ENCODE measurements around the gene TNPO3. TPM values are rescaled to one million over a fixed set of nuclear protein-coding genes. Genes with fewer than 3 reads are reported as not detected.

The TNPO3 gene
- 45.9 TPM for total RNA-seq

- Histone ChIP-seq H3K36me3 (ENCODE audit: control insufficient read depth in 3 of 3, insufficient read depth in 3 of 3, low read length in 3 of 3) (peaks cover 0 to 4% (median 3%) of the 10 kb centered on the region in 3 donors), H3K4me3 (ENCODE audit: low read length in 3 of 3) (peak within 1 kb of the TSS; percentile 99 to 100 (median 100)), H3K4me1 (ENCODE audit: control insufficient read depth in 3 of 3, insufficient read depth in 3 of 3, low read length in 3 of 3) (peaks cover 19 to 24% (median 21%) of the 10 kb centered on the region in 3 donors), H3K9me3 (ENCODE audit: control insufficient read depth in 3 of 3, low read length in 3 of 3) (no peaks in the 10 kb centered on the region), H3K27ac (ENCODE audit: low read depth, low read length) (peak within 1 kb of the TSS; percentile 99), H3K9ac (ENCODE audit: low read depth in 1 of 3, low read length in 3 of 3) (peak within 1 kb of the TSS; percentile 98 to 99 (median 99)), H3K27me3 (ENCODE audit: control insufficient read depth in 3 of 3, insufficient read depth in 3 of 3, low read length in 3 of 3) (no peaks in the 10 kb centered on the region)
Observed at GRCh38 chr7:129054438-129055293, at the start of gene TNPO3. TSS of gene TNPO3 (minus strand) at chr7:129055111. CDS start at chr7:129054770, 341 bp downstream.

GRCh38 chr7:129103561-129104324 lies 48.8 kb upstream of the TNPO3 start:
- H3K9me3 ChIP-seq (ENCODE audit: control insufficient read depth in 3 of 3, low read length in 3 of 3) = no peaks in the 10 kb centered on the region
- peaks cover 15 to 18% (median 16%) of the 10 kb centered on the region in 3 donors for H3K4me1 ChIP-seq (ENCODE audit: control insufficient read depth in 3 of 3, insufficient read depth in 3 of 3, low read length in 3 of 3)
- H3K4me3 ChIP-seq (ENCODE audit: low read length in 3 of 3) = no peak overlapping the region
- H3K36me3 ChIP-seq (ENCODE audit: control insufficient read depth in 3 of 3, insufficient read depth in 3 of 3, low read length in 3 of 3) = no peaks in the 10 kb centered on the region
- no peaks in the 10 kb centered on the region for H3K27me3 ChIP-seq (ENCODE audit: control insufficient read depth in 3 of 3, insufficient read depth in 3 of 3, low read length in 3 of 3)
- no peak overlapping the region for H3K27ac ChIP-seq (ENCODE audit: low read depth, low read length)
- no peak overlapping the region for H3K9ac ChIP-seq (ENCODE audit: low read depth in 1 of 3, low read length in 3 of 3)

GRCh38 chr7:129101746-129102145 lies 46.8 kb upstream of the TNPO3 start:
- no peak overlapping the region for H3K4me3 ChIP-seq (ENCODE audit: low read length in 3 of 3)
- H3K9me3 ChIP-seq (ENCODE audit: control insufficient read depth in 3 of 3, low read length in 3 of 3) = no peaks in the 10 kb centered on the region
- H3K27ac ChIP-seq (ENCODE audit: low read depth, low read length) = no peak overlapping the region
- H3K27me3 ChIP-seq (ENCODE audit: control insufficient read depth in 3 of 3, insufficient read depth in 3 of 3, low read length in 3 of 3) = no peaks in the 10 kb centered on the region
- H3K36me3 ChIP-seq (ENCODE audit: control insufficient read depth in 3 of 3, insufficient read depth in 3 of 3, low read length in 3 of 3) = no peaks in the 10 kb centered on the region
- H3K4me1 ChIP-seq (ENCODE audit: control insufficient read depth in 3 of 3, insufficient read depth in 3 of 3, low read length in 3 of 3) = peaks cover 15 to 18% (median 16%) of the 10 kb centered on the region in 3 donors
- H3K9ac ChIP-seq (ENCODE audit: low read depth in 1 of 3, low read length in 3 of 3) = no peak overlapping the region

GRCh38 chr7:129100827-129101166 lies 45.9 kb upstream of the TNPO3 start:
- no peak overlapping the region for H3K4me3 ChIP-seq (ENCODE audit: low read length in 3 of 3)
- no peak overlapping the region for H3K9ac ChIP-seq (ENCODE audit: low read depth in 1 of 3, low read length in 3 of 3)
- H3K27me3 ChIP-seq (ENCODE audit: control insufficient read depth in 3 of 3, insufficient read depth in 3 of 3, low read length in 3 of 3) = no peaks in the 10 kb centered on the region
- no peak overlapping the region for H3K27ac ChIP-seq (ENCODE audit: low read depth, low read length)
- peaks cover 15 to 18% (median 16%) of the 10 kb centered on the region in 3 donors for H3K4me1 ChIP-seq (ENCODE audit: control insufficient read depth in 3 of 3, insufficient read depth in 3 of 3, low read length in 3 of 3)
- H3K9me3 ChIP-seq (ENCODE audit: control insufficient read depth in 3 of 3, low read length in 3 of 3) = no peaks in the 10 kb centered on the region
- H3K36me3 ChIP-seq (ENCODE audit: control insufficient read depth in 3 of 3, insufficient read depth in 3 of 3, low read length in 3 of 3) = no peaks in the 10 kb centered on the region

GRCh38 chr7:129098409-129099084 lies 43.6 kb upstream of the TNPO3 start:
- Histone ChIP-seq H3K27me3 (ENCODE audit: control insufficient read depth in 3 of 3, insufficient read depth in 3 of 3, low read length in 3 of 3) (no peaks in the 10 kb centered on the region), H3K36me3 (ENCODE audit: control insufficient read depth in 3 of 3, insufficient read depth in 3 of 3, low read length in 3 of 3) (no peaks in the 10 kb centered on the region), H3K4me3 (ENCODE audit: low read length in 3 of 3) (no peak overlapping the region), H3K9me3 (ENCODE audit: control insufficient read depth in 3 of 3, low read length in 3 of 3) (no peaks in the 10 kb centered on the region), H3K27ac (ENCODE audit: low read depth, low read length) (no peak overlapping the region), H3K9ac (ENCODE audit: low read depth in 1 of 3, low read length in 3 of 3) (no peak overlapping the region), H3K4me1 (ENCODE audit: control insufficient read depth in 3 of 3, insufficient read depth in 3 of 3, low read length in 3 of 3) (peaks cover 15 to 18% (median 16%) of the 10 kb centered on the region in 3 donors)

- no peaks in the 10 kb centered on the region for H3K36me3 ChIP-seq (ENCODE audit: control insufficient read depth in 3 of 3, insufficient read depth in 3 of 3, low read length in 3 of 3)
- no peak overlapping the region for H3K27ac ChIP-seq (ENCODE audit: low read depth, low read length)
- no peaks in the 10 kb centered on the region for H3K27me3 ChIP-seq (ENCODE audit: control insufficient read depth in 3 of 3, insufficient read depth in 3 of 3, low read length in 3 of 3)
- no peak overlapping the region for H3K4me3 ChIP-seq (ENCODE audit: low read length in 3 of 3)
- H3K4me1 ChIP-seq (ENCODE audit: control insufficient read depth in 3 of 3, insufficient read depth in 3 of 3, low read length in 3 of 3) = no peaks in the 10 kb centered on the region
- no peaks in the 10 kb centered on the region for H3K9me3 ChIP-seq (ENCODE audit: control insufficient read depth in 3 of 3, low read length in 3 of 3)
- no peak overlapping the region for H3K9ac ChIP-seq (ENCODE audit: low read depth in 1 of 3, low read length in 3 of 3)
Observed at GRCh38 chr7:129095258-129095657, 40.3 kb upstream of the TNPO3 start.

- Histone ChIP-seq H3K4me1 (ENCODE audit: control insufficient read depth in 3 of 3, insufficient read depth in 3 of 3, low read length in 3 of 3) (no peaks in the 10 kb centered on the region), H3K4me3 (ENCODE audit: low read length in 3 of 3) (no peak overlapping the region), H3K9me3 (ENCODE audit: control insufficient read depth in 3 of 3, low read length in 3 of 3) (no peaks in the 10 kb centered on the region), H3K9ac (ENCODE audit: low read depth in 1 of 3, low read length in 3 of 3) (no peak overlapping the region), H3K27me3 (ENCODE audit: control insufficient read depth in 3 of 3, insufficient read depth in 3 of 3, low read length in 3 of 3) (no peaks in the 10 kb centered on the region), H3K36me3 (ENCODE audit: control insufficient read depth in 3 of 3, insufficient read depth in 3 of 3, low read length in 3 of 3) (no peaks in the 10 kb centered on the region), H3K27ac (ENCODE audit: low read depth, low read length) (no peak overlapping the region)
Observed at GRCh38 chr7:129094501-129094900, 39.6 kb upstream of the TNPO3 start.

GRCh38 chr7:129093867-129094456 lies 39.1 kb upstream of the TNPO3 start:
- no peaks in the 10 kb centered on the region for H3K36me3 ChIP-seq (ENCODE audit: control insufficient read depth in 3 of 3, insufficient read depth in 3 of 3, low read length in 3 of 3)
- no peaks in the 10 kb centered on the region for H3K4me1 ChIP-seq (ENCODE audit: control insufficient read depth in 3 of 3, insufficient read depth in 3 of 3, low read length in 3 of 3)
- H3K27ac ChIP-seq (ENCODE audit: low read depth, low read length) = no peak overlapping the region
- no peak overlapping the region for H3K4me3 ChIP-seq (ENCODE audit: low read length in 3 of 3)
- no peaks in the 10 kb centered on the region for H3K9me3 ChIP-seq (ENCODE audit: control insufficient read depth in 3 of 3, low read length in 3 of 3)
- H3K9ac ChIP-seq (ENCODE audit: low read depth in 1 of 3, low read length in 3 of 3) = no peak overlapping the region
- H3K27me3 ChIP-seq (ENCODE audit: control insufficient read depth in 3 of 3, insufficient read depth in 3 of 3, low read length in 3 of 3) = no peaks in the 10 kb centered on the region

- Histone ChIP-seq H3K9me3 (ENCODE audit: control insufficient read depth in 3 of 3, low read length in 3 of 3) (no peaks in the 10 kb centered on the region), H3K27ac (ENCODE audit: low read depth, low read length) (no peak overlapping the region), H3K4me3 (ENCODE audit: low read length in 3 of 3) (no peak overlapping the region), H3K4me1 (ENCODE audit: control insufficient read depth in 3 of 3, insufficient read depth in 3 of 3, low read length in 3 of 3) (no peaks in the 10 kb centered on the region), H3K36me3 (ENCODE audit: control insufficient read depth in 3 of 3, insufficient read depth in 3 of 3, low read length in 3 of 3) (no peaks in the 10 kb centered on the region), H3K9ac (ENCODE audit: low read depth in 1 of 3, low read length in 3 of 3) (no peak overlapping the region), H3K27me3 (ENCODE audit: control insufficient read depth in 3 of 3, insufficient read depth in 3 of 3, low read length in 3 of 3) (no peaks in the 10 kb centered on the region)
Observed at GRCh38 chr7:129091484-129092002, 36.6 kb upstream of the TNPO3 start.

Measured in skeletal muscle tissue (tissue), 4 donors.